Measurements from ENCODE around the gene SSR3.

The SSR3 gene

DNA sequence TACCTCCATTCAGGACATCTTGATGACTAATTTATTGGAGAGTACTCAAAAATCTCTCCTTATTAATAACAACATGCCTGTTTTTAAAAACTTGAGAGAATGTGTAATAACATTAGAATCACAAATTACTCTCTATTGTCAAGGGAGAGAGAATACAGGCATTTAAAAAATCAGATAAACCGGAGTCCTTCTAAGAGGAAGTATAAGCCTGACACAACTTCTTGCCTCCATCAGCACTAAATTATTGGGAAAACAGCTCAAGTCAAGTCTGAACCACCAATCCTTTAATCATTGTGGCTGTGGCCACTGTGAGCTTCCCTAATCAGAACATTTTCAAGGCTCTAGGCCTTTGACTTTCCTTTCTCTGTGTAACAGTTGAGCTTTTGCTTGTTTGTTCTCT is 38.0 kb downstream of the SSR3 start:
- Histone ChIP-seq H2AFZ (ENCODE audit: low read length, unreplicated experiment) (no peak overlapping the region), H3K79me2 (ENCODE audit: control insufficient read depth, insufficient read depth, low read length, unreplicated experiment) (no peaks in the 10 kb centered on the region), H3K36me3 (ENCODE audit: insufficient read depth, low read length) (no peaks in the 10 kb centered on the region), H3K4me3 (ENCODE audit: low read depth, low read length) (no peak overlapping the region), H3K27ac (ENCODE audit: low read depth, low read length) (no peak overlapping the region), H3K4me1 (ENCODE audit: control insufficient read depth, insufficient read depth, low read length, unreplicated experiment) (peaks cover 29% of the 10 kb centered on the region), H3K27me3 (ENCODE audit: insufficient read depth, low read length) (no peaks in the 10 kb centered on the region)

DNA sequence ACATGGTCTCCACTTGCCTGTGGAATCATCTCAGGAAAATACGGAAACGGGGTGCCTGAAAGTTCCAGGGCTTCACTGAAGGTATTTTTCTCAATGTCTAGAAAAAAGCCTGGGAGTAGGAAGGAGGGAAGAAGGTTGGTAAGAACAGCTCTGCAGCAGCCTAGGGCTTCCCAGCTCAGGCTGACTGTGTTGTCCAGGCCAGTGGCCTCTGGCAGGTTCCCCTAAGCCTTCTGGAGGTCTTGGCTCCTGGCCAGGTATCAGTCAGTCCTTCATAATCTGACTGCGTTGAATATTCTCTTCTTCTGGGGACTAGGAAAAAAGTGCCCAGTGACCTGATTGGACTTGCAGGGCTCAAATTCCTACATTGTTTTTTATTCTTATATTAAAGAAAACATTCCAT is 38.6 kb downstream of the SSR3 start:
- H3K27me3 ChIP-seq (ENCODE audit: insufficient read depth, low read length): no peaks in the 10 kb centered on the region
- H3K36me3 ChIP-seq (ENCODE audit: insufficient read depth, low read length): no peaks in the 10 kb centered on the region
- no peaks in the 10 kb centered on the region for H3K79me2 ChIP-seq (ENCODE audit: control insufficient read depth, insufficient read depth, low read length, unreplicated experiment)
- H3K4me1 ChIP-seq (ENCODE audit: control insufficient read depth, insufficient read depth, low read length, unreplicated experiment): peaks cover 29% of the 10 kb centered on the region
- H2AFZ ChIP-seq (ENCODE audit: low read length, unreplicated experiment): no peak overlapping the region
- H3K4me3 ChIP-seq (ENCODE audit: low read depth, low read length): no peak overlapping the region
- H3K27ac ChIP-seq (ENCODE audit: low read depth, low read length): no peak overlapping the region

DNA sequence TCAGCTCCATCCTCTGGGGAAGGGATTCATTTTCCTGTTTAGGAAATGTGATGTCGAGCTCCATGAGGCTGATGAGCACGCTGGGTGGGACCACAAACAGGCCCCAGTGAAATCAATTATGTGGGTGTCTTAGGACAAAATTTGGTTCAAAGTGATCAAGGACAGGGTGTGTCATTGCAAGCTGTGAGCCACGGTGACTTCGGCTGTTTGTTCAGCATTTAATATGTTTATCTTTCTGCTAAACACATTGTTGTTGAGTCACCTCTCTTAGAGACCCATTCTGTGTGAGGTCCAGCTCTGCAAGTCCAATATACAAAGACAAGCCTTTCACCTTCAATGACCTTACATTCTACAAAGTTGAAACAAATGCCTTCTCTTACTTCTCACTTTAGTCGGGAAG is 41.3 kb downstream of the SSR3 start:
- H3K4me1 ChIP-seq (ENCODE audit: control insufficient read depth, insufficient read depth, low read length, unreplicated experiment): peaks cover 23% of the 10 kb centered on the region
- no peak overlapping the region for H2AFZ ChIP-seq (ENCODE audit: low read length, unreplicated experiment)
- no peak overlapping the region for H3K4me3 ChIP-seq (ENCODE audit: low read depth, low read length)
- H3K27me3 ChIP-seq (ENCODE audit: insufficient read depth, low read length): no peaks in the 10 kb centered on the region
- no peaks in the 10 kb centered on the region for H3K36me3 ChIP-seq (ENCODE audit: insufficient read depth, low read length)
- no peak overlapping the region for H3K27ac ChIP-seq (ENCODE audit: low read depth, low read length)
- no peaks in the 10 kb centered on the region for H3K79me2 ChIP-seq (ENCODE audit: control insufficient read depth, insufficient read depth, low read length, unreplicated experiment)

GRCh38 chr3:156511987-156512677 is 42.8 kb downstream of the SSR3 start:
- peaks cover 24% of the 10 kb centered on the region for H3K4me1 ChIP-seq (ENCODE audit: control insufficient read depth, insufficient read depth, low read length, unreplicated experiment)
- H3K79me2 ChIP-seq (ENCODE audit: control insufficient read depth, insufficient read depth, low read length, unreplicated experiment): no peaks in the 10 kb centered on the region
- H3K27ac ChIP-seq (ENCODE audit: low read depth, low read length): no peak overlapping the region
- no peak overlapping the region for H2AFZ ChIP-seq (ENCODE audit: low read length, unreplicated experiment)
- H3K36me3 ChIP-seq (ENCODE audit: insufficient read depth, low read length): no peaks in the 10 kb centered on the region
- H3K4me3 ChIP-seq (ENCODE audit: low read depth, low read length): no peak overlapping the region
- H3K27me3 ChIP-seq (ENCODE audit: insufficient read depth, low read length): no peaks in the 10 kb centered on the region

DNA sequence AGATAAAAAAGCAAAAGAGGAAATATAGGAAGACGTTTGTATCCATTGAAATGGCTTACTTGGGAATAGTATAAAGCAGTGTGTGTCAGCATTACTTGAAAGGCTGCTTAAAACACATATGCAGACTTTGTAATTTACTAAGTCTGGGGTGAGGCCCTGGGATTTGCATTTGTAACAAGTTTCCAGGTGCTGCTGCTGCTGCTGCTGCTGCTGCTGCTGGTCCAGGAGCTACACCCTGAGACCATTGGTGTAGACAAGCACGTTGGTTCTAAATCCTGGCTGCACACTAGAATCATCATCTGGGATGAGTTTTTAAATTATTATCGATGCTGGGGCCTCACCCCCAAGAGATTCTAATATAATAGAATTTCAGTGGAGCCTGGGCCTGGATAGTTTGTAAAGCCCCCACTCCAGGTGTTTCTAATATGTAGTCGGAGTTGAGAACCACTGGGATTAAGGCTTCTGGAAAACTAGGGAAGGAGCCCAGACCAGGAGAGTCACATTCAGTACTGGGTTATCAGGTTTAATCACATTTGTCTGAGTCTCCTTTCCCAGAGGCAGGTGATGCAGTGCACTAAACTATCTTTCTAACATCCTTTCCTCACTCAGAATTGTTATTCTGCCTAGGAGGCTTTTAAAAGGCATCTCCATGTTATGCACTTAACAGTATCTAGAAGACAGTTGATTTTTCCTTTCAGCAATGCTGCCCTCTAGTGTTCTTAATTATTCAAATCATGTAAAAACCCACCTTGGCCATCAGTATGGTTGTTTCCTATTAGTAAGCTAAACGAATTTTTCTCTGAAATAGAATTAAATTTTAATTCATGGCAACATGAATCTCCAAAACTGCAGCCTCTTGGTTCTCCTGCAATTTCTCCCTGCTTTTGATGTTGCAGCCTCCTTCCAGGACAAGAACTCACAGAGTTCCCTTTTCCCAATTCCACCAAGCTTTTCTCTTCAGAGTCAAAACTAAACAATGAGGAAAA is 45.4 kb downstream of the SSR3 start:
- H2AFZ ChIP-seq (ENCODE audit: low read length, unreplicated experiment): no peak overlapping the region
- no peaks in the 10 kb centered on the region for H3K36me3 ChIP-seq (ENCODE audit: insufficient read depth, low read length)
- no peak overlapping the region for H3K4me3 ChIP-seq (ENCODE audit: low read depth, low read length)
- peaks cover 13% of the 10 kb centered on the region for H3K4me1 ChIP-seq (ENCODE audit: control insufficient read depth, insufficient read depth, low read length, unreplicated experiment)
- H3K27me3 ChIP-seq (ENCODE audit: insufficient read depth, low read length): no peaks in the 10 kb centered on the region
- no peak overlapping the region for H3K27ac ChIP-seq (ENCODE audit: low read depth, low read length)
- no peaks in the 10 kb centered on the region for H3K79me2 ChIP-seq (ENCODE audit: control insufficient read depth, insufficient read depth, low read length, unreplicated experiment)

- peaks cover 4% of the 10 kb centered on the region for H3K4me1 ChIP-seq (ENCODE audit: control insufficient read depth, insufficient read depth, low read length, unreplicated experiment)
- H3K27ac ChIP-seq (ENCODE audit: low read depth, low read length): no peak overlapping the region
- no peak overlapping the region for H3K4me3 ChIP-seq (ENCODE audit: low read depth, low read length)
- no peak overlapping the region for H2AFZ ChIP-seq (ENCODE audit: low read length, unreplicated experiment)
- no peaks in the 10 kb centered on the region for H3K36me3 ChIP-seq (ENCODE audit: insufficient read depth, low read length)
- H3K27me3 ChIP-seq (ENCODE audit: insufficient read depth, low read length): no peaks in the 10 kb centered on the region
- H3K79me2 ChIP-seq (ENCODE audit: control insufficient read depth, insufficient read depth, low read length, unreplicated experiment): no peaks in the 10 kb centered on the region
Measured at GRCh38 chr3:156507285-156507684, 47.6 kb downstream of the SSR3 start.

- no peaks in the 10 kb centered on the region for H3K27me3 ChIP-seq (ENCODE audit: insufficient read depth, low read length)
- H3K79me2 ChIP-seq (ENCODE audit: control insufficient read depth, insufficient read depth, low read length, unreplicated experiment): no peaks in the 10 kb centered on the region
- H3K4me1 ChIP-seq (ENCODE audit: control insufficient read depth, insufficient read depth, low read length, unreplicated experiment): no peaks in the 10 kb centered on the region
- H3K4me3 ChIP-seq (ENCODE audit: low read depth, low read length): no peak overlapping the region
- H3K27ac ChIP-seq (ENCODE audit: low read depth, low read length): no peak overlapping the region
- H2AFZ ChIP-seq (ENCODE audit: low read length, unreplicated experiment): no peak overlapping the region
- no peaks in the 10 kb centered on the region for H3K36me3 ChIP-seq (ENCODE audit: insufficient read depth, low read length)
Measured at GRCh38 chr3:156498307-156498706, 56.6 kb downstream of the SSR3 start.

DNA sequence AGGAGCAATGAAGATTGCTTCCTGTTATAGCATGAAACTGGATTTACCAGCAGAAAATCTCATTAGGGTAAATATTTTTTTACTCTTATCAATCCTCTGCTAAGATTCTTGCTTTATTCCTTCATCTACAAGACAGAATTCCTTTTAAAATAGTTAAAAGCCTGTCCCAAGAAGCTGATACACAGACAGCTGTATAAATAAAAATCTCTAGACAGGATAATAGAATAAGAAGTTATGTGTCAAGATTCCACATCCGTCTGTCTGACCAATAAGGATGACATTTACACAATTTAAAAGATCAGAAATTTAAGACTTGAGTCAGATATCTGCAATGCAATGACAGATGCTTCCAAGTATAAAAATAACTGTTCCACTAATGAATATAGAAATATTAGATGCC is 57.6 kb downstream of the SSR3 start:
- no peaks in the 10 kb centered on the region for H3K36me3 ChIP-seq (ENCODE audit: insufficient read depth, low read length)
- H3K27ac ChIP-seq (ENCODE audit: low read depth, low read length): no peak overlapping the region
- no peaks in the 10 kb centered on the region for H3K27me3 ChIP-seq (ENCODE audit: insufficient read depth, low read length)
- no peaks in the 10 kb centered on the region for H3K4me1 ChIP-seq (ENCODE audit: control insufficient read depth, insufficient read depth, low read length, unreplicated experiment)
- H3K79me2 ChIP-seq (ENCODE audit: control insufficient read depth, insufficient read depth, low read length, unreplicated experiment): no peaks in the 10 kb centered on the region
- no peak overlapping the region for H3K4me3 ChIP-seq (ENCODE audit: low read depth, low read length)
- no peak overlapping the region for H2AFZ ChIP-seq (ENCODE audit: low read length, unreplicated experiment)

- Histone ChIP-seq H3K27ac (ENCODE audit: low read depth, low read length) (no peak overlapping the region), H3K4me3 (ENCODE audit: low read depth, low read length) (no peak overlapping the region), H3K4me1 (ENCODE audit: control insufficient read depth, insufficient read depth, low read length, unreplicated experiment) (no peaks in the 10 kb centered on the region), H3K27me3 (ENCODE audit: insufficient read depth, low read length) (no peaks in the 10 kb centered on the region), H3K36me3 (ENCODE audit: insufficient read depth, low read length) (no peaks in the 10 kb centered on the region), H2AFZ (ENCODE audit: low read length, unreplicated experiment) (no peak overlapping the region), H3K79me2 (ENCODE audit: control insufficient read depth, insufficient read depth, low read length, unreplicated experiment) (no peaks in the 10 kb centered on the region)
Measured at GRCh38 chr3:156495816-156496215, 59.1 kb downstream of the SSR3 start.

GRCh38 chr3:156493887-156494286 is 61.0 kb downstream of the SSR3 start:
- no peak overlapping the region for H3K27ac ChIP-seq (ENCODE audit: low read depth, low read length)
- no peaks in the 10 kb centered on the region for H3K79me2 ChIP-seq (ENCODE audit: control insufficient read depth, insufficient read depth, low read length, unreplicated experiment)
- H2AFZ ChIP-seq (ENCODE audit: low read length, unreplicated experiment): no peak overlapping the region
- H3K4me3 ChIP-seq (ENCODE audit: low read depth, low read length): no peak overlapping the region
- H3K27me3 ChIP-seq (ENCODE audit: insufficient read depth, low read length): no peaks in the 10 kb centered on the region
- H3K36me3 ChIP-seq (ENCODE audit: insufficient read depth, low read length): no peaks in the 10 kb centered on the region
- H3K4me1 ChIP-seq (ENCODE audit: control insufficient read depth, insufficient read depth, low read length, unreplicated experiment): peaks cover 11% of the 10 kb centered on the region
